GM18861 (cell line): ENCODE results near the gene RIN3.

Experiments
- ATAC-seq: cut with Tn5 transposase; IDR thresholded peaks from one replicate; pipeline ENCODE4 v1.9.1; 2021; ENCODE audit not compliant: unreplicated experiment

The RIN3 gene

GRCh38 chr14:92506231-92506630 is 7.3 kb upstream of the RIN3 start:
- no peak for ATAC-seq

- no peak for ATAC-seq
Observed at GRCh38 chr14:92507174-92507768, 6.3 kb upstream of the RIN3 start.

GRCh38 chr14:92510972-92511371 is 2.6 kb upstream of the RIN3 start:
- no peak for ATAC-seq

GRCh38 chr14:92511453-92512238 is 1.9 kb upstream of the RIN3 start:
- ATAC-seq = no peak

GRCh38 chr14:92512807-92513203 is 776 bp upstream of the RIN3 start:
- ATAC-seq = no peak

GRCh38 chr14:92513966-92514843 is 624 bp downstream of the RIN3 start:
- no peak for ATAC-seq

- ATAC-seq = no peak
Observed at GRCh38 chr14:92514844-92515514, 1.4 kb downstream of the RIN3 start.

- no peak for ATAC-seq
Observed at GRCh38 chr14:92515546-92516343, 2.2 kb downstream of the RIN3 start.

GRCh38 chr14:92516344-92516965 is 2.9 kb downstream of the RIN3 start:
- no peak for ATAC-seq

- ATAC-seq = no peak
Observed at GRCh38 chr14:92516966-92517506, 3.5 kb downstream of the RIN3 start.

GRCh38 chr14:92517761-92518160 is 4.2 kb downstream of the RIN3 start:
- no peak for ATAC-seq

- no peak for ATAC-seq
Observed at GRCh38 chr14:92519246-92520101, 5.9 kb downstream of the RIN3 start.

GRCh38 chr14:92520102-92521057 is 6.8 kb downstream of the RIN3 start:
- ATAC-seq = no peak

GRCh38 chr14:92521058-92521415 is 7.5 kb downstream of the RIN3 start:
- no peak for ATAC-seq

GRCh38 chr14:92523752-92524151 is 10.2 kb downstream of the RIN3 start:
- no peak for ATAC-seq

GRCh38 chr14:92524602-92525185 is 11.1 kb downstream of the RIN3 start:
- ATAC-seq = no peak
